ENCODE data around the gene TM7SF3.
A peak's percentile ranks its signal among the peaks of the same experiment; 100 is the strongest.
"Not testable (repeated sequence)": the region's sequence is repeated elsewhere in the genome, so short reads cannot be mapped to it uniquely, and the experiment has no call there.

TM7SF3 gene

GRCh38 chr12:26976687-26977086 is 37.5 kb downstream of the TM7SF3 start:
- no peak overlapping the region for H3K4me2 ChIP-seq (ENCODE audit: low read length)
- no peaks in the 10 kb centered on the region for H3K4me1 ChIP-seq (ENCODE audit: control insufficient read depth, insufficient read depth, low read length)
- H3K36me3 ChIP-seq (ENCODE audit: insufficient read depth, low read length) = peaks cover 7% of the 10 kb centered on the region
- no peak overlapping the region for H3K9ac ChIP-seq (ENCODE audit: low read depth, low read length)
- H3K4me3 ChIP-seq (ENCODE audit: low read length) = no peak overlapping the region
- no peaks in the 10 kb centered on the region for H3K27me3 ChIP-seq (ENCODE audit: control insufficient read depth, insufficient read depth, low read length)
- no peaks in the 10 kb centered on the region for H3K9me3 ChIP-seq (replicated peaks; ENCODE audit: low read length)

DNA sequence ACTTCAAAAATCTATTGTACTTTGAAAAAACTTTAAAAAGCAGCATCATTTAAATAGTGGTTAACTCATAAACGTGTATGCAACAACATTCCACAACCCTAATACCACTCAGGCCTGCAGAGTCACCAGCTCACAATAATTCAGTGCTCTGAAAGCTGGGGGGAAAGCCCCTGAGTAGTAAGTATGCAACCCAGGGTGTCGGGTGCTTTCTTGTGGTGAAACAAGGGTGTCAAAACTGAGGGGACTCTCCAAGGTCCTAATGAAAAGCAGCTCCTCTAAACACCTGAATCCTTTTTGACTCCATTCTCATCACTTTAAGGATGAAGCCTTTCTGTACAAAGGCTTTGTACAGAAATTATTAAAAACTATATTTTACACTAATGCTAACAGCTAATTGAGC is 42.2 kb downstream of the TM7SF3 start:
- H3K9me3 ChIP-seq (replicated peaks; ENCODE audit: low read length) = no peaks in the 10 kb centered on the region
- no peaks in the 10 kb centered on the region for H3K27me3 ChIP-seq (ENCODE audit: control insufficient read depth, insufficient read depth, low read length)
- no peaks in the 10 kb centered on the region for H3K4me1 ChIP-seq (ENCODE audit: control insufficient read depth, insufficient read depth, low read length)
- no peak overlapping the region for H3K4me3 ChIP-seq (ENCODE audit: low read length)
- no peak overlapping the region for H3K9ac ChIP-seq (ENCODE audit: low read depth, low read length)
- H3K4me2 ChIP-seq (ENCODE audit: low read length) = no peak overlapping the region
- H3K36me3 ChIP-seq (ENCODE audit: insufficient read depth, low read length) = peaks cover 12% of the 10 kb centered on the region

DNA sequence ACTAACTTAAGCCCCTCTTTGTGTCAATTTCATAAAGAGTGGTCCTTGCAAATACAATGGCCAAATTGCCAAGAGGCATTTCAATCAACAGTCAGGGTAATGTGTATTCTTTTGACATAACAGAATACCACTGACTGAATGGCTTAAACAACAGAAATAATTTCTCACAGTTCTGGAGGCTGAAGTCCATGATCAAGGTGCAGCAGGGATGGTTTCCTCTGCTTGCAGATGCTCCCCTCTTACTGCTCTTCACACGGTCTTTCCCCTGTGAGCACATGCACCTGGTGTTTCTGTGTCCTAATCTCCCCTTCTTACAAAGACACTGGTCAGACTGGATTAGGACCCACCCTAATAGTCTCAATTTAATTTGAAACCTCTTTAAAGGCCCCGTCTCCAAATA is 44.0 kb downstream of the TM7SF3 start:
- Histone ChIP-seq H3K9ac (ENCODE audit: low read depth, low read length) (no peak overlapping the region), H3K4me3 (ENCODE audit: low read length) (no peak overlapping the region), H3K4me2 (ENCODE audit: low read length) (no peak overlapping the region), H3K27me3 (ENCODE audit: control insufficient read depth, insufficient read depth, low read length) (no peaks in the 10 kb centered on the region), H3K4me1 (ENCODE audit: control insufficient read depth, insufficient read depth, low read length) (no peaks in the 10 kb centered on the region), H3K9me3 (replicated peaks; ENCODE audit: low read length) (no peaks in the 10 kb centered on the region), H3K36me3 (ENCODE audit: insufficient read depth, low read length) (peaks cover 16% of the 10 kb centered on the region)

DNA sequence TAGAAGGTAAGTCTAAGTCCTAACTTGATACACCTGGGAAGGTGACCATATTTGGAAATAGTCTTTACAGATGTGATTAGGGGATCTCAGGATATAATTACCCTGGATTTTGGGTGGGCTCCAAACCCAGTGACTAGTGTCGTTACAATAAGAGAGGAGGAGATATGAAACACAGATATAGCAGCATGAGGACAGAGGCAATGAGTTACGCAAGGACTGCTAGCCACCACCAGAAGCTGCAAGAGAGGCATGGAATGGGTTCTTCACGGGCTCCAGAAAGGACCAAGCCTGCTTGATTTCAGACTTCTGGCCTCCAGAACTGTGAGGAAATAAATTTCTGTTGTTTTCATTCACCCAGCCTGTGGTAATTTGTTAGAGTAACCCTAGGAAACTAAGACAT is 47.3 kb downstream of the TM7SF3 start:
- H3K9me3 ChIP-seq (replicated peaks; ENCODE audit: low read length) = no peaks in the 10 kb centered on the region
- no peaks in the 10 kb centered on the region for H3K4me1 ChIP-seq (ENCODE audit: control insufficient read depth, insufficient read depth, low read length)
- H3K27me3 ChIP-seq (ENCODE audit: control insufficient read depth, insufficient read depth, low read length) = no peaks in the 10 kb centered on the region
- H3K4me3 ChIP-seq (ENCODE audit: low read length) = no peak overlapping the region
- no peak overlapping the region for H3K4me2 ChIP-seq (ENCODE audit: low read length)
- no peak overlapping the region for H3K9ac ChIP-seq (ENCODE audit: low read depth, low read length)
- peaks cover 25% of the 10 kb centered on the region for H3K36me3 ChIP-seq (ENCODE audit: insufficient read depth, low read length)

GRCh38 chr12:26963413-26963812 is 50.8 kb downstream of the TM7SF3 start:
- Histone ChIP-seq H3K9me3 (replicated peaks; ENCODE audit: low read length) (no peaks in the 10 kb centered on the region), H3K4me3 (ENCODE audit: low read length) (no peak overlapping the region), H3K4me2 (ENCODE audit: low read length) (no peak overlapping the region), H3K36me3 (ENCODE audit: insufficient read depth, low read length) (peaks cover 33% of the 10 kb centered on the region), H3K4me1 (ENCODE audit: control insufficient read depth, insufficient read depth, low read length) (no peaks in the 10 kb centered on the region), H3K27me3 (ENCODE audit: control insufficient read depth, insufficient read depth, low read length) (no peaks in the 10 kb centered on the region), H3K9ac (ENCODE audit: low read depth, low read length) (no peak overlapping the region)

- H3K36me3 ChIP-seq (ENCODE audit: insufficient read depth, low read length) = peaks cover 47% of the 10 kb centered on the region
- H3K27me3 ChIP-seq (ENCODE audit: control insufficient read depth, insufficient read depth, low read length) = no peaks in the 10 kb centered on the region
- H3K4me2 ChIP-seq (ENCODE audit: low read length) = no peak overlapping the region
- no peaks in the 10 kb centered on the region for H3K9me3 ChIP-seq (replicated peaks; ENCODE audit: low read length)
- no peaks in the 10 kb centered on the region for H3K4me1 ChIP-seq (ENCODE audit: control insufficient read depth, insufficient read depth, low read length)
- H3K4me3 ChIP-seq (ENCODE audit: low read length) = no peak overlapping the region
- no peak overlapping the region for H3K9ac ChIP-seq (ENCODE audit: low read depth, low read length)
These were observed 52.4 kb downstream of the TM7SF3 start for GRCh38 chr12:26961803-26962202.

DNA sequence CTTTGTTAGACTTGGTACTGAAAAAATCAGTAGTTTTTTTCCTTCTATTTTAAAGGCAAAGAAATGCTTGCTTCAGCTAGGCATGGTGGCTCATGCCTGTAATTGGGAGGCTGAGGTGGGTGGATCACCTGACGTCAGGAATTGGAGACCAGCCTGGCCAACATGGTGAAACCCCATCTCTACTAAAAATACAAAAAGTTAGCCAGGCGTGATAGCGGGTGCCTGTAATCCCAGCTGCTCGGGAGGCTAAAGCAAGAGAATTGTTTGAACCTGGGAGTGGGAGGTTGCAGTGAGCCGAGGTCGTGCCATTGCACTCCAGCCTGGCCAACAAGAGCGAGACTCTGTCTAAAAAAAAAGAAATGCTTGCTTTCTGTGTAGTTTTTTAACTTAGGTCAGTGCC is 52.8 kb downstream of the TM7SF3 start:
- not testable (repeated sequence) for H3K9ac ChIP-seq (ENCODE audit: low read depth, low read length); H3K4me2 ChIP-seq (ENCODE audit: low read length); H3K4me1 ChIP-seq (ENCODE audit: control insufficient read depth, insufficient read depth, low read length); H3K27me3 ChIP-seq (ENCODE audit: control insufficient read depth, insufficient read depth, low read length); H3K9me3 ChIP-seq (replicated peaks; ENCODE audit: low read length); H3K4me3 ChIP-seq (ENCODE audit: low read length)
- peaks cover 49% of the 10 kb centered on the region for H3K36me3 ChIP-seq (ENCODE audit: insufficient read depth, low read length)

DNA sequence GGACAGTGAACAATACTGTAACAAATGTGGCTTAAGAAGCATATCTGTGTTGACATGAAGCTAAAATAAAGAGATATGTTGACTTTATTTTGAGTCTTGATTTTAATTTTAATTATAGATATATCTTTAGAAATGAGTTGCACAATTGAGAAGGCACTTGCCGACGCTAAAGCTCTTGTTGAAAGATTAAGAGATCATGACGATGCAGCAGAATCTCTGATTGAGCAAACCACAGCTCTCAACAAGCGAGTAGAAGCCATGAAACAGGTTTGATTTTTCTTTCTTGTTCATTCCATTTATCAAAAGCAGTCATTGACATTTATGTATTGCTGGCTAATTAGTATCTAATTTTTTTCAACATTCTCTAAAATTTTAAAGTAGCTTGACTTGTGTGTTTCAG is 60.2 kb downstream of the TM7SF3 start:
- no peaks in the 10 kb centered on the region for H3K27me3 ChIP-seq (ENCODE audit: control insufficient read depth, insufficient read depth, low read length)
- H3K9me3 ChIP-seq (replicated peaks; ENCODE audit: low read length) = no peaks in the 10 kb centered on the region
- H3K4me3 ChIP-seq (ENCODE audit: low read length) = no peak overlapping the region
- no peak overlapping the region for H3K9ac ChIP-seq (ENCODE audit: low read depth, low read length)
- peaks cover 21% of the 10 kb centered on the region for H3K36me3 ChIP-seq (ENCODE audit: insufficient read depth, low read length)
- no peak overlapping the region for H3K4me2 ChIP-seq (ENCODE audit: low read length)
- H3K4me1 ChIP-seq (ENCODE audit: control insufficient read depth, insufficient read depth, low read length) = no peaks in the 10 kb centered on the region

DNA sequence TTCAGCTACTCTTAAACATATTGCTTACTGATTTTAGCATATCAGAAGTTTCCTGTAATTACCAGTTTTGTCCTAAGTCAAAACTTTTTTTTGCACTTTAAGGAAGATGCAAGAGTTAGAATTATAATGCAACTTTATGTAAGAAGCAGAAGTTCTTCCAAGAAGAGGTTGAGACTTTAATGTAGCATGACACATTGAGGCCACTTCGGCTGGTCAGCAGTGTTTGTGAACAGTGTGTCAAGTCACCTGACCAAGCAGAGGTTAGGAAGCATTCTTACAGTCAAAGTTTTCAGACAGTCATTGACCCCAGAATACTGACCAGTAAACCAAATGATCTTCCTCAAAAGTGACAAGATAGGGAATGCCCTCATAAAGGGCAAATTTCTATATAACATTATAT is 60.7 kb downstream of the TM7SF3 start:
- H3K9me3 ChIP-seq (replicated peaks; ENCODE audit: low read length) = no peaks in the 10 kb centered on the region
- no peak overlapping the region for H3K4me3 ChIP-seq (ENCODE audit: low read length)
- H3K9ac ChIP-seq (ENCODE audit: low read depth, low read length) = no peak overlapping the region
- H3K4me1 ChIP-seq (ENCODE audit: control insufficient read depth, insufficient read depth, low read length) = no peaks in the 10 kb centered on the region
- H3K4me2 ChIP-seq (ENCODE audit: low read length) = no peak overlapping the region
- H3K27me3 ChIP-seq (ENCODE audit: control insufficient read depth, insufficient read depth, low read length) = no peaks in the 10 kb centered on the region
- peaks cover 21% of the 10 kb centered on the region for H3K36me3 ChIP-seq (ENCODE audit: insufficient read depth, low read length)

DNA sequence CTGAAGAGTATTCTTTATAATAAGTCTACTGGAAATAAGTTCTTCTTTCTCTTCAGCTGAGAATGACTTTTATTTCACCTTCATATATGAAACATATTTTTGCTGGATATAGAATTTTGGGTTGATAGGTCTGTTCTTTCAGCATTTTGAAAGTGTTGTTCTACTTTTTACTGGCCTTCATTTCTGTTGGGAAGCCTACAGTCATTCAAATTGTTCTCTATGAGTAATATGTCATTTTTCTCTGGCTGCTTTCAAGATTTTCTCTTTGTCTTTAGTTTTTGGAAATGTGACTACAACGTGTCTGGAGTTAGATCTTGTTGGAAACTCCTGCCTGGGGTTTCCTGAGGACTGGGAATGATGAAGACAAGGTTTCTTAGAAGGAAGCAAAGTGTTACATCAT is 65.9 kb downstream of the TM7SF3 start:
- H3K4me2 ChIP-seq (ENCODE audit: low read length) = no peak overlapping the region
- H3K4me3 ChIP-seq (ENCODE audit: low read length) = no peak overlapping the region
- H3K27me3 ChIP-seq (ENCODE audit: control insufficient read depth, insufficient read depth, low read length) = no peaks in the 10 kb centered on the region
- H3K9ac ChIP-seq (ENCODE audit: low read depth, low read length) = no peak overlapping the region
- H3K4me1 ChIP-seq (ENCODE audit: control insufficient read depth, insufficient read depth, low read length) = no peaks in the 10 kb centered on the region
- peaks cover 2% of the 10 kb centered on the region for H3K9me3 ChIP-seq (replicated peaks; ENCODE audit: low read length)
- H3K36me3 ChIP-seq (ENCODE audit: insufficient read depth, low read length) = no peaks in the 10 kb centered on the region

DNA sequence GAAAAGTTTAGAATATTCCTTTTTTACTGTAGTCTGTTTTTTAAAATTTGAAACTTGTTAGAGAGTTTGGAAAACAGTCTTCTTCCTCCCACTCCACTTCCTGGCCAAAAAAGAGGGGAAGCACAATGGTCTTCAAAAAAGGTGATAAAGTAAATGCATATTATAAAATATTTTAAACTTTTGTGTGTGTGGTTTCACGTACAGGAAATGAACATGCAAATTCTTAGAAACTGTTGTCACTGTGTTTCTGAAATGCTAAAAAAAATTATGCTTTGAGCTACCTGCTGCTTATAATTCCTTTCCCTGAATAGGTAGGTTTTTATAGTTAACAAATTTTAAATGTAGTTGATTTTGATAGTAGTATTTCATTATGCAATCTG is 73.0 kb downstream of the TM7SF3 start:
- Histone ChIP-seq H3K4me1 (ENCODE audit: control insufficient read depth, insufficient read depth, low read length) (peaks cover 26% of the 10 kb centered on the region), H3K9me3 (replicated peaks; ENCODE audit: low read length) (peaks cover 2% of the 10 kb centered on the region), H3K27me3 (ENCODE audit: control insufficient read depth, insufficient read depth, low read length) (no peaks in the 10 kb centered on the region), H3K4me3 (ENCODE audit: low read length) (peak overlapping the region; percentile 97), H3K36me3 (ENCODE audit: insufficient read depth, low read length) (no peaks in the 10 kb centered on the region), H3K4me2 (ENCODE audit: low read length) (peak overlapping the region; percentile 82), H3K9ac (ENCODE audit: low read depth, low read length) (peak overlapping the region; percentile 98)

DNA sequence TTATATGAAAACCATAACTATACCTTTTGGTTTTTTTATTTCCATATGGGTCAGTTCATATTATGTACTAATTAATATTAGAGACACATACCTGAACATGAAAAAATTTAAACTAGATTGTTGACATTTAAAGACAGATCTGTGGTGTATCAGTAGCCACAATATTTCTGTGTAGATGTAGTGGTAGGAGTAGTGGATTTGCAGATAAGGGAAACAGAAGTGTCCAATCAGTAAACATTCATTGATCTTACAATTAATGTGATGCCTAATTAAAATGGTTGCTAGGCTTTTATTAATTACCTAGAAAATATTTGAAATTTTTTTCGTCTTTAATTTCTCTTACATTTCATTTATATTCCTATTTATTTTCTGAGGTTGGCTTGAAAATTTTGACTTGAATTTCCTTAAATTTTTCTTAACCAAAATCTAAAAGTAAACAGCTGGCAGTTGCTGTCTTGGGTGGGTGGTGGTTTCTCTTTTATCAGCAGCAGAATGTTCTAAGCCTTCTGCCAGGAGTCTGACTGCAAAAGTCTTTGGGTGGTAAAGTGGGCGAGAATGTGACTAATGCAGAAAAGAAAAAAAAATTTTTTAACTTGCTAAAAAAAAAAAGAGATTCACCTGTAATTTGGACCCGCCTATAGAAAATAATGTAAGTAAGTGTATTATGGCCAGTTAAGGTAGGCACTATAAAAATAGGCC is 73.5 kb downstream of the TM7SF3 start:
- Histone ChIP-seq H3K4me1 (ENCODE audit: control insufficient read depth, insufficient read depth, low read length) (peaks cover 30% of the 10 kb centered on the region), H3K9ac (ENCODE audit: low read depth, low read length) (peak overlapping the region; percentile 98), H3K27me3 (ENCODE audit: control insufficient read depth, insufficient read depth, low read length) (no peaks in the 10 kb centered on the region), H3K9me3 (replicated peaks; ENCODE audit: low read length) (peaks cover 2% of the 10 kb centered on the region), H3K4me2 (ENCODE audit: low read length) (peak overlapping the region; percentile 82), H3K4me3 (ENCODE audit: low read length) (peak overlapping the region; percentile 97), H3K36me3 (ENCODE audit: insufficient read depth, low read length) (no peaks in the 10 kb centered on the region)
